ENCODE measurements around the gene DNER. TPM values are rescaled to one million over a fixed set of nuclear protein-coding genes. Genes with fewer than 3 reads are reported as not detected.
A peak's percentile ranks its signal among the peaks of the same experiment; 100 is the strongest.

Gene DNER
- polyA plus RNA-seq, 1 of the 3 experiments (the other 2 are of a cell fraction): 1.4 TPM

GRCh38 chr2:229335877-229336346, 378.4 kb downstream of the DNER start (continued):
- TF ChIP-seq ZBTB33 (IDR thresholded peaks at IDR 0.05; ENCODE audit: borderline replicate concordance, low read depth) (no peak), MXI1 (IDR thresholded peaks at IDR 0.05; ENCODE audit: low read depth, low read length) (peak; percentile 48; the same call in 1 of the 2 replicates), FOXJ3 (CRISPR knock-in tag; IDR thresholded peaks at IDR 0.05) (0 out of 2 replicates have a peak, but pooled peaks have one; percentile 12), EP300 (IDR thresholded peaks at IDR 0.05; ENCODE audit: borderline replicate concordance in 1 of 2, low read depth in 1 of 2, low read length in 1 of 2) (peak in 1 of 2 experiments; percentile 52; a peak in 1 of 4 replicates), MAX (IDR thresholded peaks at IDR 0.05; ENCODE audit: low read depth) (no peak), USF2 (IDR thresholded peaks at IDR 0.05; ENCODE audit: borderline replicate concordance, low read depth, low read length) (no peak), ELF1 (IDR thresholded peaks at IDR 0.05) (no peak)

- TF ChIP-seq CHD2 (IDR thresholded peaks at IDR 0.05; ENCODE audit: low read length, partially characterized antibody) (no peak), JUND (IDR thresholded peaks at IDR 0.05) (no peak), REST (IDR thresholded peaks at IDR 0.05; ENCODE audit: low read depth, low read length) (no peak), TAF1 (IDR thresholded peaks at IDR 0.05; ENCODE audit: borderline replicate concordance, low read depth, low read length) (no peak), RXRA (IDR thresholded peaks at IDR 0.05; ENCODE audit: borderline replicate concordance, low read depth) (no peak), MXI1 (IDR thresholded peaks at IDR 0.05; ENCODE audit: low read depth, low read length) (no peak), GATA2 (CRISPR knock-in tag; IDR thresholded peaks at IDR 0.05) (no peak), GABPA (IDR thresholded peaks at IDR 0.05; ENCODE audit: low read depth) (no peak), USF1 (IDR thresholded peaks at IDR 0.05; ENCODE audit: borderline replicate concordance, low read depth) (no peak), ELF1 (IDR thresholded peaks at IDR 0.05) (no peak), SIN3A (IDR thresholded peaks at IDR 0.05; ENCODE audit: borderline replicate concordance, low read depth, low read length) (no peak), YY1 (IDR thresholded peaks at IDR 0.05; ENCODE audit: low read depth) (no peak), SMC3 (IDR thresholded peaks at IDR 0.05; ENCODE audit: low read depth, low read length) (no peak), FOXJ3 (CRISPR knock-in tag; IDR thresholded peaks at IDR 0.05) (no peak)
- H3K27ac ChIP-seq (ENCODE audit: low read depth in 2 of 2, low read length in 1 of 2): peak overlapping the region in 1 of 2 experiments; percentile 95; a peak in 2 of 4 replicates
- H3K36me3 ChIP-seq (replicated peaks in 1 of 2; ENCODE audit: control insufficient read depth in 1 of 2, insufficient read depth in 2 of 2, low read length in 1 of 2): no peaks in the 10 kb centered on the region
- no peaks in the 10 kb centered on the region for H3K9me3 ChIP-seq
- no peak overlapping the region for H3K9ac ChIP-seq
- peak; percentile 14 for DNase-seq
- no peaks in the 10 kb centered on the region for H4K20me1 ChIP-seq (ENCODE audit: insufficient read depth)
- H3K4me2 ChIP-seq: no peak overlapping the region
- no peaks in the 10 kb centered on the region for H3K27me3 ChIP-seq (ENCODE audit: insufficient read depth)
- H3F3A ChIP-seq (replicated peaks; ENCODE audit: insufficient read depth): no peaks in the 10 kb centered on the region
- H3K9me2 ChIP-seq: no peaks in the 10 kb centered on the region
- WGBS (ENCODE audit: low lambda C conversion rate): 62% methylated on average over 7 of the region's 7 CpGs
- peaks cover 0 to 20% of the 10 kb centered on the region in 2 experiments; a peak in 2 of 4 replicates for H3K4me1 ChIP-seq (ENCODE audit: control insufficient read depth in 1 of 2, insufficient read depth in 2 of 2, low read depth in 1 of 2, low read length in 1 of 2)
- no peaks in the 10 kb centered on the region for H3K79me2 ChIP-seq (ENCODE audit: insufficient read depth)
- H3K4me3 ChIP-seq (ENCODE audit: low read depth in 2 of 2, low read length in 1 of 2): no peak overlapping the region
- POLR2A ChIA-PET: no interaction called here
- CTCF ChIA-PET: interaction anchor here (1.3 kb wide), 1 partner anchor 252 kb away, joined by 3 read pairs; no protein-coding TSS in a partner anchor
- no peak overlapping the region for H2AFZ ChIP-seq (ENCODE audit: low read depth)
Observed at GRCh38 chr2:229335330-229335729, 379.0 kb downstream of the DNER start.
